GM18867 (cell line): ENCODE measurements around the gene COA1.
"Not testable (repeated sequence)": the region's sequence is repeated elsewhere in the genome, so short reads cannot be mapped to it uniquely, and the experiment has no call there.

ENCODE experiments used
- ATAC-seq: cut with Tn5 transposase; IDR thresholded peaks from one replicate; pipeline ENCODE4 v1.9.1; 2021; ENCODE audit warnings: mild to moderate bottlenecking, moderate library complexity; ENCODE audit not compliant: unreplicated experiment

COA1 gene

GRCh38 chr7:43637114-43637806, 92.1 kb downstream of the COA1 start:
- no peak for ATAC-seq

- no peak for ATAC-seq
These were observed 93.2 kb downstream of the COA1 start for GRCh38 chr7:43636093-43636492.

- ATAC-seq, result no peak
These were observed 94.9 kb downstream of the COA1 start for GRCh38 chr7:43634384-43634783.

- ATAC-seq, result no peak
These were observed 96.6 kb downstream of the COA1 start for GRCh38 chr7:43632746-43633145.

GRCh38 chr7:43631559-43631958, 97.8 kb downstream of the COA1 start:
- ATAC-seq, result no peak

- ATAC-seq, result no peak
These were observed 98.8 kb downstream of the COA1 start for GRCh38 chr7:43630482-43630881.

- no peak for ATAC-seq
These were observed 99.5 kb downstream of the COA1 start for GRCh38 chr7:43629857-43630256.

- ATAC-seq, result no peak
These were observed 100.9 kb downstream of the COA1 start for GRCh38 chr7:43628431-43628830.

GRCh38 chr7:43627798-43628197, 101.5 kb downstream of the COA1 start:
- ATAC-seq, result not testable (repeated sequence)

- ATAC-seq, result no peak
These were observed 102.6 kb downstream of the COA1 start for GRCh38 chr7:43626695-43627094.

- ATAC-seq, result peak; percentile 21
These were observed 103.3 kb downstream of the COA1 start for GRCh38 chr7:43625980-43626379.

- peak; percentile 82 for ATAC-seq
These were observed 103.9 kb downstream of the COA1 start for GRCh38 chr7:43625453-43625852.

GRCh38 chr7:43624156-43624555, 105.2 kb downstream of the COA1 start:
- ATAC-seq, result no peak

- ATAC-seq, result no peak
These were observed 107.4 kb downstream of the COA1 start for GRCh38 chr7:43621729-43622448.

- no peak for ATAC-seq
These were observed 109.9 kb downstream of the COA1 start for GRCh38 chr7:43619213-43620012.

- ATAC-seq, result no peak
These were observed 111.2 kb downstream of the COA1 start for GRCh38 chr7:43618073-43618472.

GRCh38 chr7:43616977-43617376, 112.3 kb downstream of the COA1 start:
- no peak for ATAC-seq

- no peak for ATAC-seq
These were observed 113.7 kb downstream of the COA1 start for GRCh38 chr7:43615558-43616145.

GRCh38 chr7:43612599-43613589, 116.4 kb downstream of the COA1 start:
- peak; percentile 65 for ATAC-seq

- ATAC-seq, result no peak
These were observed 117.2 kb downstream of the COA1 start for GRCh38 chr7:43612128-43612527.
